H9 (cell line): ENCODE data around the gene BCAS1. TPM values are rescaled to one million over a fixed set of nuclear protein-coding genes. Genes with fewer than 3 reads are reported as not detected.

Experiments used
- DNase-seq: peaks from one replicate; pipeline ENCODE4 v3.0.0-alpha.2; 2017
- H2AFZ ChIP-seq: one replicate; pipeline ENCODE4 v1.6.1; 2013; ENCODE audit warnings: mild to moderate bottlenecking, low read length, control low read depth, moderate library complexity
- H2AK5ac ChIP-seq: 2 replicates; pipeline ENCODE4 v1.6.1; 2013; ENCODE audit warnings: low read length, control low read depth, mixed read lengths; ENCODE audit not compliant: insufficient read length
- H2BK120ac ChIP-seq: one replicate; pipeline ENCODE4 v1.6.1; 2013; ENCODE audit warnings: low read depth, mild to moderate bottlenecking, low read length, control low read depth, inconsistent platforms; ENCODE audit not compliant: poor library complexity, severe bottlenecking
- H2BK12ac ChIP-seq: 2 replicates; pipeline ENCODE4 v1.6.1; 2013; ENCODE audit warnings: low read length, control low read depth, mixed read lengths, low read depth; ENCODE audit not compliant: insufficient read length
- H2BK15ac ChIP-seq: 2 replicates; pipeline ENCODE4 v1.6.1; 2013; ENCODE audit warnings: low read depth, low read length, control low read depth
- H2BK20ac ChIP-seq: one replicate; pipeline ENCODE4 v1.6.1; 2013; ENCODE audit warnings: low read depth, mild to moderate bottlenecking, low read length, control low read depth, inconsistent platforms; ENCODE audit not compliant: poor library complexity, severe bottlenecking
- H2BK5ac ChIP-seq: 2 replicates; pipeline ENCODE4 v1.6.1; 2013; ENCODE audit warnings: low read length, control low read depth, mixed read lengths; ENCODE audit not compliant: insufficient read length
- H3K14ac ChIP-seq: 2 replicates; pipeline ENCODE4 v1.6.1; 2013; ENCODE audit warnings: low read length, control low read depth; ENCODE audit not compliant: insufficient read depth
- H3K18ac ChIP-seq: 2 replicates; pipeline ENCODE4 v1.6.1; 2013; ENCODE audit warnings: low read depth, mild to moderate bottlenecking, mixed read lengths, low read length, control low read depth; ENCODE audit not compliant: insufficient read length
- H3K23ac ChIP-seq: 2 replicates; pipeline ENCODE4 v1.6.1; 2013; ENCODE audit warnings: low read length, control low read depth, mixed read lengths, low read depth; ENCODE audit not compliant: insufficient read length
- H3K23me2 ChIP-seq: 2 replicates; pipeline ENCODE4 v1.6.1; 2013; ENCODE audit warnings: low read depth, mild to moderate bottlenecking, mixed read lengths, low read length, control low read depth; ENCODE audit not compliant: insufficient read length, poor library complexity, severe bottlenecking
- H3K27ac ChIP-seq: 2 replicates; pipeline ENCODE4 v1.5.1; 2013; ENCODE audit warnings: low read length, control low read depth, mixed read lengths, low read depth; ENCODE audit not compliant: insufficient read length
- H3K27me3 ChIP-seq: 2 replicates; pipeline ENCODE4 v1.6.1; 2013; ENCODE audit warnings: low read length, control low read depth, inconsistent platforms; ENCODE audit not compliant: insufficient read depth
- H3K4ac ChIP-seq: 2 replicates; pipeline ENCODE4 v1.6.1; 2013; ENCODE audit warnings: low read depth, mild to moderate bottlenecking, control low read depth, inconsistent platforms, low read length, moderate library complexity
- H3K4me1 ChIP-seq: 2 replicates; pipeline ENCODE4 v1.6.1; 2013; ENCODE audit warnings: low read length, control low read depth, inconsistent platforms; ENCODE audit not compliant: insufficient read depth
- H3K4me2 ChIP-seq: 2 replicates; pipeline ENCODE4 v1.6.1; 2013; ENCODE audit warnings: low read length, control low read depth, mixed read lengths; ENCODE audit not compliant: insufficient read length, insufficient read depth
- H3K56ac ChIP-seq: 2 replicates; pipeline ENCODE4 v1.6.1; 2013; ENCODE audit warnings: low read depth, mild to moderate bottlenecking, mixed read lengths, low read length, control low read depth; ENCODE audit not compliant: insufficient read length
- H3K79me1 ChIP-seq: 2 replicates; pipeline ENCODE4 v1.6.1; 2013; ENCODE audit warnings: low read depth, mild to moderate bottlenecking, moderate library complexity, low read length, control low read depth, inconsistent platforms; ENCODE audit not compliant: insufficient read depth, poor library complexity, severe bottlenecking
- H3K79me2 ChIP-seq: 2 replicates; pipeline ENCODE4 v1.6.1; 2013; ENCODE audit warnings: low read length, control low read depth, inconsistent platforms; ENCODE audit not compliant: insufficient read depth
- H3K9ac ChIP-seq: 2 replicates; pipeline ENCODE4 v1.6.1; 2013; ENCODE audit warnings: low read length, control low read depth, mixed read lengths; ENCODE audit not compliant: insufficient read length; ENCODE audit errors: extremely low read depth
- H3K9me3 ChIP-seq: one replicate; pipeline ENCODE4 v1.6.1; 2013; ENCODE audit warnings: low read depth, low read length, inconsistent platforms; ENCODE audit not compliant: control insufficient read depth
- H3T11ph ChIP-seq: one replicate; pipeline ENCODE4 v1.6.1; 2013; ENCODE audit warnings: mild to moderate bottlenecking, low read length, control low read depth, inconsistent platforms
- H4K20me1 ChIP-seq: one replicate; pipeline ENCODE4 v1.6.1; 2013; ENCODE audit not compliant: control insufficient read depth, insufficient read length, insufficient read depth
- H4K5ac ChIP-seq: 2 replicates; pipeline ENCODE4 v1.6.1; 2013; ENCODE audit warnings: low read depth, mild to moderate bottlenecking, mixed read lengths, low read length, control low read depth; ENCODE audit not compliant: insufficient read length
- H4K8ac ChIP-seq: replicated peaks from 2 replicates; pipeline ENCODE4 v1.6.1; 2013; ENCODE audit warnings: low read length, control low read depth, mixed read lengths, low read depth; ENCODE audit not compliant: insufficient read length
- H4K91ac ChIP-seq: 2 replicates; pipeline ENCODE4 v1.6.1; 2013; ENCODE audit warnings: low read depth, mild to moderate bottlenecking, moderate library complexity, mixed read lengths, low read length, control low read depth; ENCODE audit not compliant: insufficient read length
- H3K27ac Mint-ChIP-seq, 3 experiments: 2 replicates in 2 of 3; 3 replicates in 1 of 3; pipeline ENCODE4 v1.8.0; 2020 to 2021; ENCODE audit warnings: mixed read lengths in 3 of 3, mild to moderate bottlenecking in 1 of 3, moderate library complexity in 1 of 3
- H3K27me3 Mint-ChIP-seq: 2 replicates; pipeline ENCODE4 v1.8.0; 2021; ENCODE audit warnings: low read depth, mild to moderate bottlenecking, moderate library complexity, mixed read lengths
- H3K36me3 Mint-ChIP-seq, 3 experiments: 2 replicates in 2 of 3; 3 replicates in 1 of 3; pipeline ENCODE4 v1.8.0; 2020 to 2021; ENCODE audit warnings: low read depth in 3 of 3, mixed read lengths in 3 of 3; ENCODE audit not compliant: insufficient read depth in 1 of 3
- H3K4me1 Mint-ChIP-seq, 2 experiments: 2 replicates each; pipeline ENCODE4 v1.8.0; 2020; ENCODE audit warnings: mixed read lengths in 2 of 2
- H3K4me3 Mint-ChIP-seq, 2 experiments: 2 replicates in 1 of 2; 3 replicates in 1 of 2; pipeline ENCODE4 v1.8.0; 2020 to 2021; ENCODE audit warnings: mild to moderate bottlenecking in 2 of 2, mixed read lengths in 2 of 2, moderate library complexity in 1 of 2
- H3K9me3 Mint-ChIP-seq, 2 experiments: 2 replicates in 1 of 2; 3 replicates in 1 of 2; pipeline ENCODE4 v1.8.0; 2020; ENCODE audit warnings: mild to moderate bottlenecking in 2 of 2, mixed read lengths in 2 of 2, moderate library complexity in 1 of 2
- CTCF ChIP-seq: fragments of 200-600 bp; sonication (generic); conservative IDR thresholded peaks from 3 replicates; pipeline ENCODE4 v1.8.0; 2021; ENCODE audit warnings: antibody characterized with exemption, mild to moderate bottlenecking
- WGBS: extraction: QIAGEN DNeasy Blood & Tissue Kit; methylation state at CpG from one replicate; pipeline ENCODE4 v1.1.7; 2013; ENCODE audit warnings: missing lambda C conversion rate, low lambda C conversion rate, mixed read lengths; ENCODE audit not compliant: insufficient read length; ENCODE audit errors: extremely low coverage; 5-methylcytosine and 5-hydroxymethylcytosine counted together
- total RNA-seq: library from RNA; stranded (reverse); gene quantifications from 2 replicates; pipeline ENCODE4 v1.2.1, GENCODE V29; 2021

The BCAS1 gene
- total RNA-seq, 1 experiment from 2014 or later = 0.15 TPM

- Histone ChIP-seq H3K9ac (no peak overlapping the region), H3K4me2 (no peak overlapping the region), H4K20me1 (no peaks in the 10 kb centered on the region), H2BK20ac (no peak overlapping the region), H3K9me3 (no peaks in the 10 kb centered on the region), H3T11ph (no peak overlapping the region), H4K8ac (no peak overlapping the region), H2BK12ac (no peak overlapping the region), H3K23me2 (no peaks in the 10 kb centered on the region), H3K14ac (no peak overlapping the region), H3K18ac (no peak overlapping the region), H2BK120ac (no peak overlapping the region), H2BK5ac (no peak overlapping the region), H2AFZ (no peak overlapping the region), H3K79me1 (no peaks in the 10 kb centered on the region), H3K56ac (no peak overlapping the region), H3K27me3 (no peaks in the 10 kb centered on the region), H3K23ac (no peak overlapping the region), H2AK5ac (no peak overlapping the region), H3K4me1 (no peaks in the 10 kb centered on the region), H2BK15ac (no peak overlapping the region), H3K79me2 (no peaks in the 10 kb centered on the region), H4K5ac (no peak overlapping the region), H4K91ac (no peak overlapping the region), H3K27ac (no peak overlapping the region), H3K4ac (no peak overlapping the region)
- H3K27ac Mint-ChIP-seq = no peak overlapping the region
- WGBS = no CpG with 5 or more reads among the region's 1 CpG
- 0 out of 2 replicates have a peak, but pooled peaks cover 1% of the 10 kb centered on the region for H3K27me3 Mint-ChIP-seq
- H3K9me3 Mint-ChIP-seq = no peaks in the 10 kb centered on the region
- DNase-seq = no peak
- H3K36me3 Mint-ChIP-seq = no peaks in the 10 kb centered on the region
- H3K4me1 Mint-ChIP-seq = no peaks in the 10 kb centered on the region
- no peak for TF ChIP-seq CTCF
- no peak overlapping the region for H3K4me3 Mint-ChIP-seq
Measured at GRCh38 chr20:54088430-54088829, 18.0 kb upstream of the BCAS1 start.
